Measurements from ENCODE around the gene VPS37B. TPM values are rescaled to one million over a fixed set of nuclear protein-coding genes. Genes with fewer than 3 reads are reported as not detected.

The VPS37B gene
- total RNA-seq (23.5 and 24.7 TPM in 2 replicates), polyA plus RNA-seq (29.0 and 35.3 TPM in 2 replicates)

GRCh38 chr12:122895704-122896636, at the start of gene VPS37B:
Gene VPS37B, minus strand, starts transcription at chr12:122896124. Its CDS starts 62 bp downstream, at chr12:122896062.
- TF ChIP-seq EZH2 (IDR thresholded peaks at IDR 0.05; ENCODE audit: borderline replicate concordance): no peak
- Histone ChIP-seq H3K36me3 (replicated peaks; ENCODE audit: insufficient read depth, low read depth) (no peaks in the 10 kb centered on the region), H3K4me1 (ENCODE audit: insufficient read depth) (peaks cover 31% of the 10 kb centered on the region), H3K4me3 (peak within 1 kb of the TSS; percentile 88), H2AFZ (peak within 1 kb of the TSS; percentile 57), H3K79me2 (peaks cover 51% of the 10 kb centered on the region), H3K27me3 (no peaks in the 10 kb centered on the region), H3K4me2 (peak within 1 kb of the TSS; percentile 91), H3K9me2 (replicated peaks; ENCODE audit: insufficient read depth) (no peaks in the 10 kb centered on the region), H4K20me1 (ENCODE audit: insufficient read depth, poor library complexity, severe bottlenecking) (peaks cover 7% of the 10 kb centered on the region), H3K9me3 (ENCODE audit: low read depth) (no peaks in the 10 kb centered on the region), H3K27ac (peak within 1 kb of the TSS; percentile 91)
- 21% methylated on average over 59 of the region's 81 CpGs for WGBS (ENCODE audit: low lambda C conversion rate, missing lambda C conversion rate)
- peak; percentile 93 for DNase-seq (ENCODE audit: low spot score)

GRCh38 chr12:122944605-122945592, 49.0 kb upstream of the VPS37B start:
- no peak for TF ChIP-seq EZH2phosphoT487 (IDR thresholded peaks at IDR 0.05; ENCODE audit: low read depth, severe bottlenecking, unreplicated experiment)
- no peak for TF ChIP-seq EZH2 (IDR thresholded peaks at IDR 0.05; ENCODE audit: borderline replicate concordance)
- no peak for TF ChIP-seq CTCF (IDR thresholded peaks at IDR 0.05; ENCODE audit: poor library complexity)
- H3K9me2 ChIP-seq (replicated peaks; ENCODE audit: insufficient read depth): no peaks in the 10 kb centered on the region
- no peaks in the 10 kb centered on the region for H3K36me3 ChIP-seq (replicated peaks; ENCODE audit: insufficient read depth, low read depth)
- H3K4me2 ChIP-seq: no peak overlapping the region
- H4K20me1 ChIP-seq (ENCODE audit: insufficient read depth, poor library complexity, severe bottlenecking): no peaks in the 10 kb centered on the region
- H3K27ac ChIP-seq: no peak overlapping the region
- peaks cover 6% of the 10 kb centered on the region for H3K4me1 ChIP-seq (ENCODE audit: insufficient read depth)
- H3K4me3 ChIP-seq: no peak overlapping the region
- H3K79me2 ChIP-seq: no peaks in the 10 kb centered on the region
- H3K9me3 ChIP-seq (ENCODE audit: low read depth): no peaks in the 10 kb centered on the region
- 76% methylated on average over 14 of the region's 14 CpGs for WGBS (ENCODE audit: low lambda C conversion rate, missing lambda C conversion rate)
- H3K27me3 ChIP-seq: no peaks in the 10 kb centered on the region
- no peak overlapping the region for H2AFZ ChIP-seq
- no peak for DNase-seq (ENCODE audit: low spot score)

- Histone ChIP-seq H3K27ac (no peak overlapping the region), H4K20me1 (ENCODE audit: insufficient read depth, poor library complexity, severe bottlenecking) (no peaks in the 10 kb centered on the region), H2AFZ (no peak overlapping the region), H3K27me3 (no peaks in the 10 kb centered on the region), H3K36me3 (replicated peaks; ENCODE audit: insufficient read depth, low read depth) (no peaks in the 10 kb centered on the region), H3K4me1 (ENCODE audit: insufficient read depth) (peaks cover 6% of the 10 kb centered on the region), H3K9me3 (ENCODE audit: low read depth) (no peaks in the 10 kb centered on the region), H3K79me2 (no peaks in the 10 kb centered on the region), H3K9me2 (replicated peaks; ENCODE audit: insufficient read depth) (no peaks in the 10 kb centered on the region), H3K4me3 (no peak overlapping the region), H3K4me2 (no peak overlapping the region)
- TF ChIP-seq EZH2 (IDR thresholded peaks at IDR 0.05; ENCODE audit: borderline replicate concordance) (no peak), EZH2phosphoT487 (IDR thresholded peaks at IDR 0.05; ENCODE audit: low read depth, severe bottlenecking, unreplicated experiment) (no peak), CTCF (IDR thresholded peaks at IDR 0.05; ENCODE audit: poor library complexity) (no peak)
- 93% methylated on average over 13 of the region's 13 CpGs for WGBS (ENCODE audit: low lambda C conversion rate, missing lambda C conversion rate)
- no peak for DNase-seq (ENCODE audit: low spot score)
Measured at GRCh38 chr12:122943196-122943595, 47.3 kb upstream of the VPS37B start.

All from hepatocyte (in vitro differentiated cells).